ENCODE data around the gene SAFB. TPM values are rescaled to one million over a fixed set of nuclear protein-coding genes. Genes with fewer than 3 reads are reported as not detected.
"Not testable (repeated sequence)": the region's sequence is repeated elsewhere in the genome, so short reads cannot be mapped to it uniquely, and the experiment has no call there.

The SAFB gene
- total RNA-seq, 1 donor from 2014 or later, result 86.4 TPM

DNA sequence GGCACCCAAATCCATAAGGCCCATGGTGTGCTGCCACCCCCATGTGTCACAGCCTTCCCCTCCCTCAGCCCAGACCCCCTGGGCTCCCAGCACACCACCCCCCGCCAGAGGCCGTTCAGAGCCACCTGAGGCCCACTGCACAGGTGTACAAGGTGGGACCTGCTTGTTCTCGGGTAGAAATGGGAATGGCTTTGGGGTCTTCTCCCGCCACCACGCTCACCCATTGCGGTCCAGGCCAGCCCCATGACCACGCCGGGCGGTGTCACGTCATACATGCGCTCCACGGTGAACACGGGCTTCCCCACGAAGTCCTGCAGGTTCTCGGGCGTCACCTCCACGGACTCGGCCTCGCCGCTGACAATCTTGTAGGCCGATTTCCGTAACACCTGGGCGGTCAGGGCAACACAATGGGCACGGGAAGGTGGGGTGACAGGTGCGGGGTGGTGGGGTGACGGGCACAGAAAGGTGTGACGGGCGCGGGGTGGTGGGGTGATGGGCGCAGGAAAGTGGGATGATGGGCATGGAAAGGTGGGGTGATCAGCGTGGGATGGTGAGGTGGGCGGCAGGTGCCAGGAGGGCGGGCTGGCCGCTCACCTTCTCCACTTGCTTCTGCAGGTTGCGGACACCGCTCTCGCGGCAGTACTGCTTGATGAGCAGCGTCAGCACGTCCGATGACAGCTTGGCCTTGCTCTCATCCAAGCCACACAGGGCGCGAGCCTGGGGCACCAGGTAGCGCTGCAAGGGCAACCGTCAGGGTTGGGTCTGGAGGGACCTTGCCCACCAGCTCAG, 71.5 kb downstream of the SAFB start:
- no peak for FAIRE-seq
- no peak for DNase-seq (ENCODE audit: low spot score in 2 of 2)

DNA sequence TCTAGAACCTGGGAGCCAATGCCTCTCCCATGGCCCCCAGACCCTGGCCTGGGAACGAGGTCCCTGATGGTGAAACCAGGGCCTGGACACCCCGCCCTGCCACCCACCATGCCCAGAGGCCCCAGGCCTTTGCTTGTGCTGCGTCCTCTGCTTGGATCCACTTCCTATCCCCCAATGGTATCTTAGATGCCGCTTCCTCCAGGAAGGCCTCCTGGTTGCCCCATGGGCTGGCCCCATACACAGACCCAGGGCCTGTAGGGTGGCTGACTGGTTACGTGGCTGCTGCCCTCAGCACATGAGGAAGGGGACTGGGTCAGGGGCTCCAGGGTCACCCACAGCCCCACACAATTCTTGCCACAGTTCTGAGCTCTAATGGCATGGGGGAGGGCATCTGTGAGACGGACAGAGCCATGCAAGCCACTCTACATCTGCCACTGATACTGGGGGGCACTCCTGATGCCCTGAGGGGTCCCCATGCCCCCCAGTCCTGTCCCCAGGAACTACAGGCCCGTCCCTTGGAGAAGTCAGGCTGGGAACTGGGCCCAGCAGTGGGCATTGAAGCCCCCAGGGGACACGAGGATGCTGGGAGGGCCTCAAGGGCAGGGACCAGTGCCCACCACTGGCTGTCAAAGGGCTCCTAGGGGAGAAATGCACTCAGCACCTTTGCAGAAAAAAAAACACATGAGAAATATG, 72.2 kb downstream of the SAFB start:
- no peak for DNase-seq (ENCODE audit: low spot score in 2 of 2)
- no peak for FAIRE-seq

DNA sequence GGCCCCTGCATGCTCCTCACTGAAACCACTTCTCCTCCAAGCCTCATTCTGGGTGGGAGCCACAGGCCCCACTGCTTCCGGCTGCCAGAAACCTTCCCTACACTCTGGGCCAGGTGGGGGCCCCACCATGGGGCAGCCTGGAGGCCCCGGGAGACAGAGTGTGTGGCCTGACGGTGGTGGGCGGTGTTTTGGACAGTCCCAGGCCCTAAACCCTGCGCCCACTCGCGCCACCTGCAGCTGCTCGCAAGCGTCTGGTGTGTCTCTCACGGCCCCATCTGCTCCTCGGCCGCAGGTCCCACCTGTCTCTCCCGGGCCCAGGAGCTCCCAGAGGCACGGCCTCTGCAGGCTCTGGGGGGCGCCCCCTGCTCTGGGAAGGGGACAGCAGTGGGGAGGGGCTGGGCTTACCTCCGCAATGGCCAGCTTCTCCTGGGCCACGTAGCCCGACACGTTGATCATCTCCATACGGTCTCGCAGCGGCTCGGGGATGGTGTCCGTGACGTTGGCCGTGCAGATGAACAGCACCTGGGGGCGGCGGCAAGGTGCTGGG, 72.8 kb downstream of the SAFB start:
- FAIRE-seq (no peak), DNase-seq (ENCODE audit: low spot score in 2 of 2) (no peak)

DNA sequence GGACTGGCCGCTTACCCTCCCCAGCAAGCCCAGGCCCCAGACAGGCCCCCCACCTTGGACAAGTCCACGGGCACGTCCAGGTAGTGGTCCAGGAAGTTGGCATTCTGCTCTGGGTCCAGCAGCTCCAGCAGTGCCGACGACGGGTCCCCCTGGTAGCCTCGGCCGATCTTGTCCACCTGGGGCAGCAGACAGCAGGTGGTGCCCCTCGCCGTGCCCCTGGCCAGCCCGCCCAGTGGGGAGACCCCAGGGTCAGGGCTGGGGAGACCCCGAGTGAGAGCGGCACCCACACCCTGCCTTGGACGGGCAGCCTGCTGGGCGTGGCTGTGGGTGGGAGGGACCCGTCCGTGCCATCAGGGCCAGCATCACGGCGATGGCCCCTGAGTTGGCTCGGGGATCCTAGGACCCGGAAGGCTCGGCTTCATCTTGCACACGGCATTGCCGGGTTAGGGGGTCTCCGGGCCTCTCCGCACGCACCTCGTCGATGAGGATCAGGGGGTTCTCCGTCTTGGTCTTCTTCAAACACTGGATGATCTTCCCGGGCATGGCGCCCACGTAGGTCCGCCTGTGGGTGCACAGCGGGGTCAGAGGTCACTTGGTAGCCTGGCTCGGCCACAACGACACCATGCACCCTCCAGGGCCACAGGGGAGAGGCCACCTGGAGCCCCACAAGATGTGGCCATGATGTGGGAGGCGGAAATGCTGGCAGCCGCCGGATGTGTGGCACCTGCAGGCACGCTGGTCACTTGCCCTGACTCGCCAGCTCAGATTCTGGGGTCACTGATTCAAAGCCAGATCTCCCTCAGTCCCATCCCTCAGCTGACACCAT, 73.5 kb downstream of the SAFB start:
- no peak for FAIRE-seq

DNA sequence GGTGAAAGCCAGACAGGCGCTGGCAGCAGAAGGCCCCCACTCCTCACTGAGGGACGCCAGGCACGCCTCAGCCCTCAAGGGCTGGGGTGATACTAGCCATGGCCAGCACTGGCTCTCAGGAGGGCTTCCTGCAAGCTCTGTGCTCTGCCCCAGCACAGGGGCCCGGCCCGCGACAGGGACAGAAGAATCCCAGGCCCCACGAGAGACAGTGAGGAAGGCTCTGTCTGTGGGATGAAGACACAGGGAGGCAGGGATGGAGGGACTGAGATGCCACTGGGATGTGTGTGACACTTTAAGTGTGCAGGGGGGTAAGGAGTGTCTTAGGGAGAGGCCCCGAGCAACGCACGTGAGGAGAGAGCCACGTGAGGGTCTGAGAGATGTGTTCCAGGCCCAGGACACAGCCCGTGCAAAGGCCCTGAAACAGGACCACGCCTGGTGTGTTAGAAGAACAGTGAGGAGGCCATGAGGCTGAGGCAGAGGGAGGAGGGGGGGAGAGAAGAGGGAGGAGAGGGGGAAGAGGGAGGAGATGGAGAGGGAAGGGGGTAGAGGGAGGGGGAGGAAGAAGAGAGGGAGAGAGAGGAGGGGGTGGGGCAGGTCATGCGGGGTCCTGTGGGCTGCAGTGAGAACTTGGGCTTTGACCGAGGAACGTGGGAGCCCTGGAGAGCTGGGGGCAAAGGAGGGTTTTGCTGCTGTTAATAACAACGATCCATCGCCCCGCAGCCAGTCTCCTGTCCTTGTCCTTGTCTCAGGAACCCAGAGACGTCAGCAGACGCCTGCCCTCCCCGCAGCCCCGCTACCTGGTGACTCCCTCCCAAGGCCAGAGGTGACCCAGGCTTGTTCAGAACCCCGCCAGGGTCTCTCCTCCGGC, 74.4 kb downstream of the SAFB start:
- DNase-seq (ENCODE audit: low spot score in 2 of 2) (no peak), FAIRE-seq (no peak)

More for the DNA sequence above, 73.5 kb downstream of the SAFB start:
- no peak for DNase-seq (ENCODE audit: low spot score in 2 of 2)

DNA sequence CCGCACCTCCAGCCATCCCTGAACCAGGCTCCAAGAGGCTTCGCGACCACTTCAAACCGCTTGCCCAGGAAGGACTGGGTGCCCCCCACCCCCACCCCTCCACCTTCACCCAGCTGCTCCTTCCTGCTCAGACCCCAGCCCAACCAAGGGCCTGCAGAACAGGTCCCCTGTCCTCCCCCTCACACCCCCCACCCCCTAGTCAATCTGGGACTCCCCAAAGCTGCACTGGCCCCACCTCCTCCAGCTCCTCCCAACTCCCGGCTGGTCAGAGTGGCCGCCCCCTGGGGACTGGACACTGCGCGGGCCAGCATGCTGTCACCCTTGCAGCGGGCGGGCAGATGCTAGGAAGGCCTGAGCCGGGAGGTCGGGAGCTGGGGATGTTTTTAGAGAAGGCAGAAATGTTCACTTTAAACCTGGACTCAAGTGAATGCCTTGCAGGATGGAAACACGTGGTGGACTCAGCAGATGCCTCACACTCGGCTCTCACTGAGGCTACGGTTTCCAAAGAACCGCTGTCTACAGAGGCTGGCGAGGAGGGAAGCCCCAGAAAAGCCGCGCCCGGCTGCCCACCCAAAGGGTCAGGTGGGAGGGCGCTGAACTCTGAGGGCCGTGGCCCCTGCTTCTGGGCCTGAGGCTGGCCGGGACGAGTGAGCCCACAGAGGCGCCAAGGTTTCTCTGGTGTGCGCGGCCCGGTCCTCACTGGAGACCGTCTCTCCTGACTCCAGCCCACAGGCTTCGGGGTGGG, 75.2 kb downstream of the SAFB start:
- no peak for FAIRE-seq
- no peak for DNase-seq (ENCODE audit: low spot score in 2 of 2)

DNA sequence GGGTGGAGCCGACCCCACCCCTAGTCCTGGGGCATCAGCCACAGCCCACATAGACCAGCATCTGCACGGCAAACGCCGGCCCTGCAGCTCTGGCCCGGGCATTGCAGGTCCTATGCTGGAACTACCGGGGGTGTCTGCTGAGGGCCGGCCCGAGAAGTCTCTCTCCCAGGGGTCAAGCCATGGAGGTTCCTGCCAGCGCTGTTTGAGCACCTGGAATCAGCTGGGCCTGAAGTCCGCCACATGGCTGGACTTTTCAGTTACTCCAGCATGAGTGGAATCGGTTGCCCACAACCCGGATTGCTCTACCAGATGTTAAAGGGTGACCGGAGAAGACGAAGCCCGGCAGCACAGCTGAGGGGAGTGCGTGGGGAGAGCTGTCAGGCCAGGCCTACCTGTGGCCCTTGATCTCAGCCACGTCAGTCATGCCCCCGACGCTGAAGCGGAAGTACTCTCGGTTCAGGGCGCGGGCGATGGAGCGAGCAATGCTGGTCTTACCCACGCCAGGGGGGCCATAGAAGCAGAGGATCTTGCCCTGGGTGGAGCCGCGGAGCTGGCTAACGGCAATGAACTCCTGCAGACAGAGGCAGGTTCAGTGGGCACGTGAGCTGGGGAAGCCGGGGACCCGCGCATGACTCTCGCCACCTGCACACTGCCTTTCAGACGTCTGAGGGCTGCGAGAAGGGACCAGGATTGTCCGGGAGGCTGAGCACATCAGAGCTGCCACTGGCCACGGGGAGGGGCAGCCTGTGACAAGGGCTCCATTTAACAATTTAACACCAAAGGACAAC, 75.9 kb downstream of the SAFB start:
- DNase-seq (ENCODE audit: low spot score in 2 of 2) (no peak), FAIRE-seq (no peak)

DNA sequence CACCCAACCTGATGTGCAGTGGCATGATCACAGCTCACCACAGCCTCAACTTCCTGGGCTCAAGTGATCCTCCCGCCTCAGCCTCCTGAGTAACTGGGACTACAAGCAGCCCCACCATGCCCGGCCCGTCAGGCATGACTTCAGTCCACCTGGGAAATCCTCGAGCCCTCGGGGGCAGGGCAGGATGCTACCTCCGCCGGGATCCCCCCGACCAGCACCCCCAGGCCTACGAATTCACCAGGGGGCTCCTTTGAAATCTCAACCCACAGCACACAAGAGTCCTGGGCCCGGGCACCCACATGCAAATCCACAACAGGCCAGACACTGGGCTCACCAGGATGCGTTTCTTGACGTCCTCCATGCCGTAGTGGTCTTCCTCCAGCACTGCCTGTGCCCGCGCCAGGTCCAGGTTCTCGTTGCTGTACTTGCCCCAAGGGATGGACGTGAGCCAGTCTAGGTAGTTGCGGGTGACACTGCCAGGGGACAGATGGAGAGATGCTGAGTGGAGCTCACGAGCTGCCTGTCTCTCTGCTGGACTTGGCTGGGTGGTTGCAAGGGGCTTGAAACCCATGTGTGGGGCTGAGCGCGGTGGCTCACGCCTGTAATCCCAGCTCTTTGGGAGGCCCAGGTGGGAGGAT, 77.7 kb downstream of the SAFB start:
- no peak for FAIRE-seq
- no peak for DNase-seq (ENCODE audit: low spot score in 2 of 2)

DNA sequence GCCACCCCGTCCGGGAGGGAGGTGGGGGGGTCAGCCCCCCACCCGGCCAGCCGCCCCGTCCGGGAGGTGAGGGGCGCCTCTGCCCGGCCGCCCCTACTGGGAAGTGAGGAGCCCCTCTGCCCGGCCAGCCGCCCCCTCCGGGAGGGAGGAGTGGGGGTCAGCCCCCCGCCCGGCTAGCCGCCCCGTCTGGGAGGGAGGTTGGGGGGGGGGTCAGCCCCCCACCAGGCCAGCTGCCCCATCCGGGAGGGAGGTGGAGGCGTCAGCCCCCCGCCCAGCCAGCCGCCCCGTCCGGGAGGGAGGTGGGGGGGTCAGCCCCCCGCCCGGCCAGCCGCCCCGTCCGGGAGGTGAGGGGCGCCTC, 79.1 kb downstream of the SAFB start:
- not testable (repeated sequence) for FAIRE-seq; DNase-seq (ENCODE audit: low spot score in 2 of 2)

DNA sequence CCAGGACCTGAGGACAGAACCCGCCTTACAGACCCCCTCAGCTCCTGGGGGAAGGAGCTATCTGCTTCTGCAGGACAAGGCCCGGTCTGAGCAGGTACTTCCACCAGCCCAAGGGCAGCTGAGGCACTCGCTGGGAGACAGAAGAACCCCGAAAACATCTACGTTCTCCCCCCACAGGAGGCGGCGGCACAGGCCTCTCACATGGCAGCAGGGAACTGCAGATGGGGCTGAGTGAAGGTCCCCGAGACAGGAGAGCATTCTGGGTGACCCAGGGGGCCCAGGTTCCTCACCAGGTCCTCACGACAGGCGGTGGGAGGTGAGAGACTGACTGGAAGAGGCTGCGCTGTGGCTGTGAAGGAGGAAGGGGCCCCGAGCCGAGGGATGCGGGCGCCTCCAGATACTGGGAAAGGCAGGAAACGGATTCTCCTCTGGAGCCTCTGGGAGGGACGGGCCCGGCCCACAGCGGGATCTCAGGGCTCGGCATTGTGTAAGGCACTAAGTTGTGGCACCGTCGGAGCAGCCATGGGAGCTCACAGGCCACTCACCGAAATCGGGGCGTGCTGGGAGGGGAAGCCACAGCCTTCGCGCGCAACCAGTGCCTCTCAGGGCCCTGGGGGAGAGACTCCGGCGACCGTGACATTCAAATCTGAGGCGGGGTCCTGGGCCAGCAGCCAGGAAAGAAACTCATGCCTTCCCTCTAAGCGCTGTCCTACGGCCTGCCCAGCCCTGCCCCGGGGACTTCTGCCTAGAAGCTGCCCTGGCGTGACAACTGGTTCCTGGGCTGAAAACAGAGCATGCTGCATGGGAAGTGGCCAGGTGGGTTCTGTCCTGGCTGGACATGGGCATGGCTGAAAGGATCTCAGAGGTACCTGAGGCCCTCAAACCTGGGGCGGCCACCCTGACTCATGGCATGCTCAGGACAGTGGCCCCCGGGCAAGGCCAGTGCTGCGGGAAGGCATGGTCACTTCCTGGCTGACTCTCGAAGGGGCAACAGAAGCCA, 81.2 kb downstream of the SAFB start:
- DNase-seq (ENCODE audit: low spot score in 2 of 2), result no peak
- no peak for FAIRE-seq

DNA sequence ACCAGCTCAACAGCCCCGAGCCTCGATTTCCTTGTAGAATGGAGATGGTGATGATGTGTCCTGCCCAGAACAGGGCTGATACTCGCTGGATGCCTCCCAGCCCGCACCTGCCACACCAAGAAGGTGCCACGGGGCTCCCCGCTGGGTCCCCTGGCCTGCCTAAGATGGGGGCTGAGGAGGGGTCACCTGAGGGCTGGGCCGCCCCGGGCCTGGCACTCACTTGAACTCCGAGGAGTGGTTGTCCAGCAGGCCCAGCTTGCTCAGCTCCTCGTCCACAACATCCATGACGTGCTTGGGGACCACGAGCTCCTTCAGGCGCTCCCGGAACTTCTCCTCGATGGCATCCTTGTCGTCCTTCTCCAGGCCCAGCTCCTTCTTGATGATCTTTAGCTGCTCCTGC, 82.7 kb downstream of the SAFB start:
- FAIRE-seq (no peak), DNase-seq (ENCODE audit: low spot score in 2 of 2) (no peak)

DNA sequence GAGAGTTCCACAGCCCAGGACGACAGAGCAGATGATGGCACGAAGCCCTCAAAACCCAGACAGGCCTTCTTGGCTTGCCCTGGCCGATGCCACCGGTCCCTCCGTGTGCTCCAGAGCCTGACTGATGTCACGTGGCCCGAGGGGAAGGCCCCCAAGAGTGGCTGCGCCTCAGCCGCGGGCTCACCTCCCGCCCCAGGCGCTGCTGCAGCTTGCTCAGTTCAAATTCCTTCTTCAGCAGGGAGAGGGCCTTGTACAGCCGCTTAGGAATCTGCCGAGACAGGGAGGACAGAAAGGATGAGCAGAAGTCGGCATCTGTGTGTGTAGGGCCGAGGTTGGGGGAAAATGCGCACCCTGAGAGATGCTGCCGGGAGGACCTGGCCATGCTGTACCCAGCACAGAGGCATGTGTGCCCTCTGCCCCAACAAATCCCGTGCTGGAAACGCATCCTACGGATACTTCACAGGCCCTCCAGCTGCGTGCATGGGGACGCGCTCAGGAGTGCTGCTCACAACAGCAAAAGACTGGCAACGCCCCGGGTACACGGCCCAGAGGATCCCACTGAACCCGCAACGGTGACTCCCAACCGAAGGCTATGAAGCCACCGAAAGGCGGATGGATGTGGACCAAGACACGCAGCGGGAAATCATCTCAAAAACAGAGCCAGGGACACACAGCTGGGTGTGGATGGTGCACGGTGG, 84.1 kb downstream of the SAFB start:
- DNase-seq (ENCODE audit: low spot score in 2 of 2), result no peak
- FAIRE-seq, result no peak

DNA sequence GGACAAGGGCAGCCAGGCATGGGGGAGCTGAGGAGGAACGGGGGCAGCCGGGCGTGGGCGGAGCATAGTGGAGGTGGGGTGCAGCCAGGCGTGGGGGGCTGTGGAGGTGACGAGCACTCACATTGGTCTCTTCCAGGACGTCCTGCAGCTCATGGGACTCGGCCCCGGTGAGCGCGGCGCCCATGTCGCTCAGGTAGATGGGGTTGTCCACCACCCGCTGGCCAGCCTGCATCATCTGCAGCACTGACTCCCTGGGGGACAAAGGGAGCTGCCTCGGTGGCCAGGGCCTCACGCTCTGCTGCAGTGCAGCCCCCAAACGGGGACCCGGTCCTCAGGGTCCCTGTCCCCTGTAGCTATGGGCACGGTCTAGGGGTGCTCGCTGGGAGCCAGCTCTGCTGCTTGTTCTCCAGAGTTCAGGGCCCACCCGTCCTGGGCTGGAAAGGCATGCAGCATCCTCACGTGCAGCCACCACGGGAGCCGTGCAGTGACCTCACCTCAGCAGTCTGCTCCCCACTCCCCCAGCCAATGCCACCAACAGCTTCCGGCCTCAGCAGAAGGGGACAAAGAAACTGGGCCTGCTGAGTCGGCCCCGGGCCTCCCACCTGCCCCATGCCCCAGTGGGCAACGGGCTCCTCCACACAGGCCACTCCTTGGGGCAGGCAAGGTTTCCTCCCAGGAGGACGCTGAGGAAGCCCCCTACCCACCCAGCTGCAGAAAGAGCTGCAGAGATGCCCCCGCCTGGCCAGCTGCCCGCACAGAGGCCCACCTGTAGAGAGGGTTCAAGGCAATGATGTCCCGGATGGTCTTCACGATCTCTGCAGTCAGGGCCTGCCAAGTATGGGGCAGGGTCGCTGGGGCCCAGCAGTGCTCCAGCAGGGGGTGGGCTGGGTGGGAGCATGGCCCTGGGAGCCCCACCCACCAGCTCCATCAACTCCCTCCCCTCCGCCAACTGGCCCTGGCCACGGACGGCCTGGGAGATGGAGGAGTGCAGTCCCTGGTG, 85.0 kb downstream of the SAFB start:
- no peak for FAIRE-seq
- no peak for DNase-seq (ENCODE audit: low spot score in 2 of 2)

DNA sequence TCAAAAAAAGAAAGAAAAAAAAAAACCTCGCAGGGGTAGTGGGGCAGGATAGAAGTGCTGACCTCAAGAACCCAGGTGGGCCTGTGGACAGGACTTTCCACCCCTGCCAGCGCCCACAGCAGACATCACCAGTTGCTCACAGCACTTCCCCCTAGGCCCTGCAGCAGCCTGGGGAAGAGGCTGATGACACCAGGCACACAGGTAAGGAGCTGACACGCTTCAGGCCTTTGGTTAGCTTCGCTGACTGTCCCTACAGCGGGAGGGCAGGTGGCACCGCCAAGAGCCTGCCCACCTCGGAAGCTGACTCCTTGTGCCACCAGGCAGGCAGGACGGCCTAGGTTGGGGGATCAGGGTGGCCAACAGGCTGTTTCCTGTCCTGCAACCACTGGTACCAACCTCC, 88.1 kb downstream of the SAFB start:
- FAIRE-seq, result no peak
- no peak for DNase-seq (ENCODE audit: low spot score in 2 of 2)

DNA sequence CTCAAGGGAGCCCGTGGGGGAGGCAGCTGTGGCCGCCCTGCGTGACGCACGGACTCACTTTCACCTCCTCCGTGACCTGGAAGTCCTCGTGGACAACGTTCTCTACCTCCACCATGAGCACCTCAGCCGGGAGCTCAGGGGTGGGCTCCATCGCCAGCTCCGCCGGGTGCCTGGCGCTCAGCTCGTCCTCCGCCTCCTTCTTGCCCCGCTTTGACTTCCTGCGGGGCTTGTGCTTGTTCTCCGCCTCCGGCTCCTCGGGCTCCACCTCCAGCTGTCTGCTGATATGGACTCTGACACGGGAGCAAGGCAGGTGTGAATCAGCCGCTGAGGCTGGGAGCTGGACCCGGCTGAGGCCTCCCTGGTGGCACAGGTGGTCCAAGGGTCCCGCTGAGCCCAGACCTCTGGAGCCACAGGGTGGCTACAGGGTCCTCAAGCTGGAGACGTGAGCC, 88.9 kb downstream of the SAFB start:
- DNase-seq (ENCODE audit: low spot score in 2 of 2), result peak in 1 of 2 donors; percentile 10
- no peak for FAIRE-seq

Measured in frontal cortex (tissue), 4 donors.